HT1080 (cell line): ENCODE data around the gene ERCC6L2. TPM values are rescaled to one million over a fixed set of nuclear protein-coding genes. Genes with fewer than 3 reads are reported as not detected.

Experiments
- DNase-seq: peaks from one replicate; pipeline ENCODE4 v3.0.0-alpha.2; 2015; ENCODE audit warnings: low read depth
- total RNA-seq: library from RNA; depleted of rRNA; stranded (reverse); fragments of >200 nt; shearing (Covaris generic); gene quantifications from 2 replicates; pipeline ENCODE4 v1.2.3, GENCODE V29; 2014

ERCC6L2 gene
- total RNA-seq, 1 experiment from 2014 or later = 33.6 TPM

DNA sequence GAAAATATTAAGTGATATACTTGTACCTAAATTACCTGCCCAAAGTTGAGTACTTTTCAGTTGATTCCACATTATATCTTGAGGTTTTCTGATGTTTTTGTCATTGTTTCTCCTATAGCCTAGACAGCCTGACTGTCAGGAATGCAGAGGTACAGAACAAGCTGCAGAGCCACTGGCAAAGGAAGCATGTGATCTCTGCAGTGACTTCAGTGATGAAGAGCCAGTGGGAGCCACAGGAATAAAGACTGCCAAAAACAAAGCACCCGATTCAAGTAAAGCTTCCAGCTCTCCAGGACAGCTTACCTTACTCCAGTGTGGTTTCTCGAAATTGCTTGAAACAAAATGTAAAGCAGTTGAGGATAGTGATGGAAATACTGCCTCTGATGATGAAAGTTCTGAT is 96.3 kb downstream of the ERCC6L2 start:
- no peak for DNase-seq

DNA sequence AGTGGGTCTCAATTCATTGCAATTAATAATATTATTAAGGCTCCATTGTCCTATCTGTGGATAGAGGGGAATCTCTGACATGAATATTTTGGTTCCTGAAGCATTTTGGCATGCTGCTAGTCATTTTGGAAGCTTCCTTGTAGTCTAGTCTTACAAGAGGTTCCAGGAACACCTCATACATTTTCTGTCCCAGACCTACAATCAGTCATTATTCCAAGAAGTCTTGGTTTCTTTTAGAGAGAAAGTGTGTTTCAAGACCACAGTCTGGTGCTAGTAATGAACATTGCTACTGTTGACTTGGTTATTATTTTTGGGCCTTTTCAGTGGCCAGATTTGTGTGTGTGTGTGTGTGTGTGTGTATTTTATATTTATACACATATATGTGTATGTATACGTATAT is 98.9 kb downstream of the ERCC6L2 start:
- DNase-seq = no peak

DNA sequence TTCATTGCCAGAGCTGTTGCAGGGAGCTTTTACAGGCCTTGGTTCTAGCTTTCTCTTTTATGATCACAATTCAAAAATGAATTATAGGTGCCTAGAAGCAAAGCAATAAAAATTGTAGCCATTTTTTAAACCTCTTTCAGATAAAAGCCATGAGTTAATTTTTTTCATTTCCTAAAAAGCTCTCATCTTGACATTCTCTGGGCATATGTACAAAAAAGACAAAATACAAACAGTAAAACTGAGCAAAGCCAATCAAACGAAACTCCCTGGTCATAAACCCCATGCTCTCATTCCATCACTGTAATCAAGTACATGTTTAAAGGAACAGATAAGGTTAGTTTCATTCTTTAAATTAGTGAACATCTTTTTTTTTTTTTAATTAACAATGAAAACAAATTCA is 101.9 kb downstream of the ERCC6L2 start:
- no peak for DNase-seq

DNA sequence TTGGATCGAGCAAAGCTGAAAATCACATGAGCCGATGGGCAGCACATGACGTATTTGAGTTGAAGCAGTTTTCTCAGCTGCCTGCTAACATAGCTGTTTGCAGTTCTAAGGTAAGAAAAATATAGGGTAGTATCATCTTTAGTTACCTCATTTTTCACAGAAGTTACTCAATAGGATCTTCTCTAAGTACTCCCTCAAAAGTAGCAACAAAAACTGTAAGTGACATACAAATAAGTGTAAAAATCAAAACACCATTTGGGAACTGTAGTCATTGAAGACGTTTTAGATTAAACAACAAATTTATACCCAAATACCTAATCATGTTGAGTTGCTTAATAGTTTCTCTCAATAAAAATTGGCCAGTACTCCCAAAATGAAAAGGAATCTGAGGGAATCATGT is 102.6 kb downstream of the ERCC6L2 start:
- DNase-seq = no peak

DNA sequence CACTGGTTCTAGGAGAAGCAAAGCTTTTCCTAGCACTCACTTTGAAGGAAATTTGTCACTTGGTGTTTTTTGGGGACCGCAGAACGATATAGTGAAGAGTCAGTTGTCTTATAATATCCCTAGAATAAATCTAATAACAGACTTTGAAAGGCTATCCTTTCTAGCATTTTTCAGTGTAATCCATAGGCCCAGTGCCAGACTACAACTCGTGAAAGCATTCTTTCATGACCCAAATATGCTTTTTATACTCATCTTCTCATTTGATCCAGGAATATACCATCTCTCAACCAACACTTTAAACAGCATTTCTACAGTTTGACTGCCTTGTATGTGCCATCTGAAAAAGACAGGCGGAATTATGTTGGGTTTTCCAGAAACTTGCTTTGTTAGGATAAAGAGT is 104.0 kb downstream of the ERCC6L2 start:
- no peak for DNase-seq

DNA sequence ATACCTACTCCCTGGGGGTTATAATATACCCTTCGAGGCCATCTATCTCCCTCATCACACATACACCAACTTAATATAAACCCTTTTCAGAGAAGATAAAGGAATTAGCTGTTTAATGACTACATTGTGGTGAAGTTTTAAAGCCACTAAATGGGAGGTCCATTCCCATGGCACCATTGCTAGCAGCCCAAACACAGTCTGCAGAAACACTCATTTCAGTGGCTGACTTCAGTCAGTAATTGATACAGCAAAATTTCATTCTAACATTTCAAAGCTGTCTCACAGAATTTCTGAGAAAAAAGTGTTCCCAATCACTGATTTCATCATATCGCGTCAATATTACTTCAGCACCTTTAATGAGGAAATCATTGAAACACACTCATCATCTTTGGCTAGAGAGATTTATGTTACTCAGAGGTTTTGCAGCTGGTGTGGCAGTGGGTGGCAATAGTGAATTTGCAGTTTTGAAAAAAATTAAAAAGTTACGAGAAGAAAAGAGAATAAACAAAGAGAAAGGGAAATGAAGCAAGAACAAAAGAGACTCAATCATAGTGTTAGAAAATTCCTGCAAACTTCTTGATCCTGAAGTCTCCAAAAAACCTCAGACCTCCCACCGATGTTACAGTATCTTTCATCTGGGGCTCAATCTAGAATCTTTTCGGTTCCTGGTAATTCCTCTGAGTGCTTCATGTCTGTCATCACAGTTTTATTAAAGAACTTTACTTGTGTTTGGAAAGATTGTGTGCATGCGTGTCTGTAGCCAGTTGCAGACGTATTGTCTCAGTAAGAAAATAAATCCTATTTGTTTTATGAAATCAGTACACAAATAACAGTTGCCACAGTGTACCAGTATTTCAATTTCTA is 105.0 kb downstream of the ERCC6L2 start:
- DNase-seq = no peak

DNA sequence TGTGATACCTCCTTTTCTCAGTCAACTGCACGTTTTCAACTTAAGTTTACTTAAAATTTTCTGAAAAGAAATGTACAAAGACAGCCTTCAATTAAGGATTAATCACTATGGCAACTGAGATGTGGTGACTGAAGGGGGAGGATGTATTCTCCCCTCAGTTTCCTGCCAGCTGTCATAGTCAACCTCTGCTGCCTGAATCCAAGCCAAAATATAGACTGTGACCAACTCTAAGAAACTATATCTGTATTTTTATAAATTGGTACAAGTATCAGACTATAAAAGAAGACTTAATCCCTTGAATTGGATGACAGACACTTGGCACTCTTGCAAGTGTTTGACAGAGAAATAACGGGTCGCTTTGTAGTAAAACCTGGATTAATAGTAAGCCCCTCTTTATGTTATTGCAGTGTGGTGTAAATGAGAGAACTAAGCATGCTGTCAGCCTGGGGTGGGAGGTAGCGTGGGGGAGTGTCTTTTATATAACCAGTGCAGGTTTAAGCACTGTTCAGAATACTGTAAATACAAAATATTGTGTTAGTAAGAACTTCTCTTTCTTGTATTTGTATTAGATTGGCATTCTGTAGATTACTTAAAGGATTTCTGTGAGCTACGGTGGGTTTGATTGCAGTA is 106.4 kb downstream of the ERCC6L2 start:
- DNase-seq = peak; percentile 35

DNA sequence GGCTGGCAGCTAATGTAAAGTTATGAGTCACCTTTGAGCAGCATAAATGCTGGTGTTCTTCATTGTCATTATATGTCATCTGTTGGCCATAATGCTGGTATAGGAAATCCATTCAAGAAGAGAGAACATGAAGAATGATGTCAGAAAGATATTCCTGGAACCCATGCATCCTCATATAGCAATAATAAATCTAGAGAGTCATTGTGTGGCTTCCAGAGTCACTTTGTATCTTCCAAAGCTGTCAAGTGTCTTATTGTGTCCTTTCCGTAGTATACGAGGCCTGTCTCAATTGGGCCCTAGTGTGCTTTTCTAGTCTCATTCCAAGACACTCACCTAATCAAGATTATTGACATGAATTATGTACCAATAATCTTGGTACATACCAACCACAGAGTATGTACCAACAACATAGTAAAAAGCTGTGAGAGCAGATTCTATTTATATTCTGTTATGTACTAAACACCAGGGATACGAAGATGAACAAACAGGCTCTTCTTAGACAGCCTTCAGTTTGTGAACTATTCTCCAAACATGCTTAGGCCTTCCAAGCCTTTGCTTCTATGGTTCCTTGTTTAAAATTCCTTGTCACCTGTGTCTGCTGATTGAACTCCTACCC is 110.1 kb downstream of the ERCC6L2 start:
- no peak for DNase-seq

DNA sequence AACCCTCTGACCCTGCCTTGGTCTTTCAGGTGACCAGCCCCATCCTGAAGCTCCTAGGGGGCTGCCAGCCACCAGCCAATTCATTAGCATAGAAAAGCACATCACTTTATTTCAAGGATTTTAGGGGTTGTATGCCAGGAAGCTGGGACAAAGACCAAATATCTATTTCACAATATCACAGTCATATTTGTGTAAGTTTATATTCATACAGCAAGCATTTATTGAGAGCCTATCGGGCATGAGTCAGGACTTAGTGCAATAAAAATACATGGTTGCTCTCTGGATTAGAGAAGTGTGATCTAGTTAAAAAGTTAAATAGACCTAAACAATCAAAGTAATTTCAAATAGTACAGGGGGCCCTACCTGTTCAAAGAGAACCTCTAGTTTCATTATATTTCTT is 113.8 kb downstream of the ERCC6L2 start:
- DNase-seq = no peak

DNA sequence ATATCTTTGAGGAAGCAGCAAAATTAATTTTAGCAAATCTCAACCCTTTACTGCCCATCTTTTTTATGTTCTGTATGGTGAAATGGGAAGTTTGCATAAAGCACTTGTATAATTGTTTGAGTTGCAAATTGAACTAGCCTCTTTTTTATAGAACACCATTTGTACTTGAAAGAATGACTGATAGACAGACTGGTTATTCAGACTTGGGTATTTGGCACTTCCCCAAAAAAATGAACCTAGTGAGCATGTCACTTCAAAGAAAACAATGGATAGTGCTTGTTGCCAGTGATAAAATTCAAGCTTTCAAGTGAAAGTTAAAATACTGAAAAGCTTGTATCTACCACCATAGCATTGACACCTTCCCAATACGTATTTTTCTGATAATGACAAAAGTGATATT is 115.8 kb downstream of the ERCC6L2 start:
- DNase-seq = no peak

DNA sequence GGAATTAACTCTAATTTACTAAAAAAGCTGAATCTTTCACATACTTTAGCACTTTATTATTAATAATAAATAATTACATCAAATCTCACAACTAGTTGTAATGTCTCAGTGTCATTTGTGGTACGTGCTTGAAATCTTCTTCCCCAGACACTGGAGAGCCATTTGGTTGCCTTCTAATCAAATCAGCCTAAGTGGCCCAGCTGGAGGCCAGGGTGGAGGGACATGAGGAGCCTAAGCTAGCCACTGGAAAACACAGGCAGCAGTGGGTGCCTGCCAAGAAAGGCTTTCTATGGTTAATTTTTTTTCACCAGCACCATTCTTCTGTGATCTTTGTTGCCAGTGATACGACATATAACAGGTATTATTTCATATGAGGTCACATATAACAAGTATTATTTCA is 117.0 kb downstream of the ERCC6L2 start:
- DNase-seq = no peak

DNA sequence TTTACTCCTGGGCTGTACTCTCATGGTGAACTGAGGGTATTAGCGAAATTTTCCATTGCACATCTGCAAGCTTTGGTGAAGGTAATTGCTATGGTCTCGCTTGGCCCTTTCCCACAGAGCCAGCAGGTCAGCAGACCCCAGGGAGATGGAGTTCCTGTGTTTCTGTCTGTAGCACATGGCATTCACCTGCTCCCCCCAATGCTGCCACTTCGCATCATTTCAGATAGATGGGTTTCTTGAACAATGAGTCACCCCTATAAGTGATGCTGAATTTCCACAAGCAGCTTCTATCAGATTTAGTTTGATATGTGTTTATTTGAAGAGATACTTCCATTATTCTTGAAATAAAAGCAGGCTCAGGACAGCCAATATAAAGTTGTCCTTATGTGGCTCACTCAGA is 117.8 kb downstream of the ERCC6L2 start:
- DNase-seq = no peak

DNA sequence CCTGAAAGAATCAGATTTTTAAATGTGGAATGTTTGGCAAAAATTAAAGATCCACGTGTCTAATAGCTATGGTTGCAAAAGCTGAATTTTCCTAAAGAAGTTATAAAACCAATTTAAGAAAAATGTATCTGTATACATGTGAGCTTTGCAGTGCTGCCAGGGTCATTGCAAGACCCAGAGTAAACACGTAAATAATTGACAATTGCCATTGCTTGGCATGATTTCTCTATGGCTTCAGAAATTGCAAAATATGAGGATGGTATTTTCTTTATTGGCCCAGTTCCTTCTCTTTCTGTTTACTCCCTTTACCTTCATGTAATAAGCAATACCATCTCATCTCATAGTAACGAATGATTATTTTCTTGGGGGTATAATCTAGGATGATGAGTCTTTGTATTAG is 123.9 kb downstream of the ERCC6L2 start:
- no peak for DNase-seq

DNA sequence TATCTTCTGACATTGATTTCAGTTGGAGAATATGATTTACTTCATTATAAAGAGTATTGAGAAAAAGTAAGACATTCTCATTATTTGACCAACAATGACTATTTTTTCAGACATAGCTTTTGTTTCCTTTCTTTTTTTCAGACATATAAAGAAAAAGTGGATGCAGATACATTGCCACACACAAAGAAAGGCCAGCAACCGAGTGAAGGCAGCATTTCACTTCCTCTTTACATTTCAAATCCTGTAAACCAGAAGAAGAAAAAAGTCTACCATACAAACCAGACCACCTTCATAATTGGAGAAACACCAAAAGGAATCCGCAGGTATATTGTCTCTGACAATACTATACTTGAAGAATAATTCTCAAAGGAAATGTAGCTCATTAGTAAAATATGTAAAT is 128.9 kb downstream of the ERCC6L2 start:
- DNase-seq = no peak

DNA sequence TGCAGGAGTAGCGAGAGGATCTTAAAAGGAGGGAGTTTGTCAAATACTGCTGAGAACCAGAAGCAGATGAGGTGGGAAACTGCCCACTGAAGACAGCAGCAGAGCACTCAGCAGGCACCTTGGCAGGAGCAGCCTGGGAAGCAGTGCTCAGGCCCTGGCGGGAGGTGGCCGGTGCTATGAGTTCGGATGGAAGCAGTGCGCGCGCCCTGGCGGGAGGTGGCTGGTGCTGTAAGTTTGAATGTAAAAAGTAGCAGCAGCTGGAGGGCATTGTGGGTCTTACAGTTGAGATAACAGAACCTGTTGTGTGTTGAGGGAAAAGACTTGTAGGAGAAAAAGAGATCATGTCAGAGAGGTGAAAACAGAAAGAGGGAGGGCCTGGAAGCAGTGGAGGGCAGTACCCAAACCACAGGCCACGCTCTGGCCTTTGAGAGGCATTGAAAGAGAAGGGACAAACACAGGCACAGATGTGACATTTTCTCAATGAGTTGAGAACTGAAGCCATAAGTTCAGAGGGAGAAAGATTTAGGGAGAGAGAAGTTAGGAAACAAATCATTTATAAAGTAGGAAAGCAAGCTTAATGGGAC is 130.9 kb downstream of the ERCC6L2 start:
- DNase-seq = no peak

DNA sequence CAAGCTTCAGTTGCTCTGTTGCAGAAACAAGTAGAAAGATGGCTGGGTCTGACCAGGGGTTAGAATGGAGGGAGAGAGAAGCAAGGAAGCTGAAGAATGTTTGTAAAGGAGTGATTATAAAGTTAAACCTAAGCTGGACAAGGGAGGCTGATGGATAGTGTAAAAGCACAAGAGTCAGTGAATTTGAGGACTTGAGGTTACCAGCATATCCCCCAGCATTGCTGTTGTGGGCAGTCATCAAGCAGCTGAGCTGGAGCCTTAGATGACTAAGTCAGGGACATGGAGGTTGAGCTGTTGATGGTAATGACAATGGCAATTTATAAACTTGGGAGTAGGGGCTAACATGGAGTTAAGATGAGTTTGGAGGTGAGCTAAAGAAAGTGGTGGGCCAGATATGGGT is 131.5 kb downstream of the ERCC6L2 start:
- DNase-seq = peak; percentile 21

DNA sequence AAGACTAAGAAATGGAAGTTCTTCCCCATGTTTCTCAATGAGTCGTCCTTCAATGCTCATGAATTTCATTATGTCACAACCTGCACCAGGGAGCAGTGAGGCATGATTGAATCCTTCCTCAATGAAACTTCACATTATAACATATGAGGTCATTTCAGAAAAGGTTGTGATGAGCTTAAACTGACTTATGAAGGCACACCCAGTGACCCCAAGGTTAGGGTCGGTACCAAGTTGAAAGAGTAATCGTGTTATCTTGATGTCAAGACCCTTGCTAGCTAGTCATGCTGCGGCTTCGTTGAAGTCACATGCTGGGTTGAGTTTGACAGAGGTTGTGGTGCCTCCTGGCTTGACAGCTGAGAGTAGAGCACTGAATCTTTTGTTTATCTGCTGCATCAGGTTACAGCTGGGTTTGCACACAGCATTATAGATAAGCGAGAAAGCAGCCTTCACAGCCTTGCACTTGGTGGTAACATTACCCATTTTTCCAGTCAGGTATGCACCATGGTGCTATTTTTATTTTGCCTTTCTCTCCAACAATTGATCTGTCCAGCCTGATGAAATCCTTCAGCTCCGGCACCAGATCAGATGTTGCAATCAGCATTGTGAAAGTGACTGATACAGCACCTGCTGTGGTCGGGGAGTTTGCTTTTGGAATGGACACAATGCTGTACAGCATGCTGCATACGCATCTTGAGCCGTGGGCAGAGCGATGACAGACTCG is 133.2 kb downstream of the ERCC6L2 start:
- no peak for DNase-seq

DNA sequence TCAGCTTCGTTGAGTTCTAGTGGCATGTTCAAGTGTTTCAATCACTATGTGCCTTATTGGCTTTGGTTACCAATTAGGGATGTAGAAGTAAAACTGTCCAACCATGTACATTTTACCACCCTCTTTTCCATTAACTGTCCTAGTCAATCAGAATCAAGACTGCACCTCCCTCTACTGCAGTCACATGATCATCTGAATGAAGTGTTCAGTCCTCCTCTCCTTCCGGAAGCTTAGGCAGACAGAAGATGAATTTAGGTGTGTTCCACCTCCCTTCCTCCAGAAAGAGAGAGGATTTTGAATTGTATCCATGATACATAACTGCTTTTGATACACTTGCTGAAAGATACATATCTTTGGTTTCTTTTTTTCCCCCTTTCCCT is 133.7 kb downstream of the ERCC6L2 start:
- DNase-seq = no peak

DNA sequence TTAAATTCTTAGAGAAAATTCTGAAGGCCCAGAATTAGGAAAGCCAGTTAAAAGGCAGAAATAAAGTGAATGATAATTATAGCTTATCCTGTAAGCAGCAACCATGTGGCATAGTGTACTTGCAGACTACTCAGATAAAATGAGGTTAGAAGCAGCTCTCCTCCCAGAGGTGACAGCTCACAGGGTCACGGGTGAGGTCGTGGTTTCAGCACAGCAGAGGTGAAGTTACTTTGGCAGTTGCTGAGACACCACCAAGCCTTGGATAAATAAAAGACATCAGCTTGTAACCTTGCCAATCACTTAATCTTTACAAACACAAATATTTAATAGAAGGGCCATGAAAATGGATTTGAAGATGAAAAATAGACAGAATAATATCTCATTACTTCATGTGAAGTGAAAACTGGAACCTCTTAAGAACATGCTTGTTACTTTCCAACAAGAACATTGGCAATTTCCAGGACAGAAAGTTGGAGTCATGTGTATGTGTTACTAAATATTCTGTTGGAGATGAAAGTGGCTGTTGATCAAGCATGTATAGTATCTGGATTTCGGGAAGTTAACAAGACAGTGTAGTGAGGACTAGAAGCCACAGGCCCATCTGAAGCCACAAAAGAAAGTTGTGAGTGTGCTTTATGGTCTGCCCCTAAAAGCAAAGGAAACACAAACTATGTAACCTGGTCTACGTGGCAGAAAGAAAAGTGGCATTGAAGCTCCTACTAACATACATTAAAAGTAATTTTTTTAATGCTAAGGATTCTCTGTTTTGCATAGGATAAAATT is 134.4 kb downstream of the ERCC6L2 start:
- DNase-seq = no peak

DNA sequence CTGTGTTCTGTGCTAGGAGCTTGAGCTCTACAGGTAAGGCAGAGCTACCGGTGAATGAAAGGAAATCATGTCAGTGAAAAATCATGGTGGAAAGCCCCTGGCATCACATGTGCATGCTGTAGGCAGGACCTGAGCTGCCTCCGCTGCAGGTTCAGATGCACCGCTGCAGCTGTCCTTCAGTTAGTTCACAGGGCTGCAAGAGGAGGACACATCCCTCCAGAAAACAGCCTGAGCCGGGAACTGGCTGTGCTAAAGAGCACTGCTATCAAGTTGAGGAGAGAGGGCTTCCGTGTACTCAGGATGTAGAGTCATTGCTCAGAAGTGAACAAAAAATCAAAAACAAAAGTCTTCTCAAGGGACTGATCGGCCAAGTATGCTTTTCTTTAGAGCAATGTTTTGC is 138.6 kb downstream of the ERCC6L2 start:
- no peak for DNase-seq
